WERI-Rb-1 (cell line): Measurements from ENCODE around the gene TENM4.

Experiments
- DNase-seq: peaks from one replicate; pipeline ENCODE4 v3.0.0-alpha.2; 2020
- H3K27ac ChIP-seq: fragments of 250-450 bp; sonication (Bioruptor Pico); 2 replicates; pipeline ENCODE4 v1.5.1; 2020; ENCODE audit warnings: mild to moderate bottlenecking, moderate library complexity
- H3K27me3 ChIP-seq: fragments of 250-450 bp; sonication (Bioruptor Pico); 2 replicates; pipeline ENCODE4 v1.5.1; 2021; ENCODE audit warnings: mild to moderate bottlenecking, low read depth, moderate library complexity; ENCODE audit not compliant: insufficient read depth, severe bottlenecking
- H3K36me3 ChIP-seq: fragments of 250-450 bp; sonication (Bioruptor Pico); 2 replicates; pipeline ENCODE4 v1.5.1; 2020; ENCODE audit warnings: mild to moderate bottlenecking, moderate library complexity
- H3K4me3 ChIP-seq: 2 replicates; pipeline ENCODE4 v1.5.1; 2011; ENCODE audit warnings: low read depth, mild to moderate bottlenecking, control low read depth, low read length
- H3K9me3 ChIP-seq: fragments of 250-450 bp; sonication (Bioruptor Pico); 2 replicates; pipeline ENCODE4 v1.5.1; 2021; ENCODE audit warnings: mild to moderate bottlenecking, moderate library complexity; ENCODE audit not compliant: severe bottlenecking
- CTCF ChIP-seq: IDR thresholded peaks from 2 replicates; pipeline ENCODE4 v1.5.1; 2011; ENCODE audit warnings: low read depth, mild to moderate bottlenecking, control low read depth, inconsistent platforms, low read length

The TENM4 gene

DNA sequence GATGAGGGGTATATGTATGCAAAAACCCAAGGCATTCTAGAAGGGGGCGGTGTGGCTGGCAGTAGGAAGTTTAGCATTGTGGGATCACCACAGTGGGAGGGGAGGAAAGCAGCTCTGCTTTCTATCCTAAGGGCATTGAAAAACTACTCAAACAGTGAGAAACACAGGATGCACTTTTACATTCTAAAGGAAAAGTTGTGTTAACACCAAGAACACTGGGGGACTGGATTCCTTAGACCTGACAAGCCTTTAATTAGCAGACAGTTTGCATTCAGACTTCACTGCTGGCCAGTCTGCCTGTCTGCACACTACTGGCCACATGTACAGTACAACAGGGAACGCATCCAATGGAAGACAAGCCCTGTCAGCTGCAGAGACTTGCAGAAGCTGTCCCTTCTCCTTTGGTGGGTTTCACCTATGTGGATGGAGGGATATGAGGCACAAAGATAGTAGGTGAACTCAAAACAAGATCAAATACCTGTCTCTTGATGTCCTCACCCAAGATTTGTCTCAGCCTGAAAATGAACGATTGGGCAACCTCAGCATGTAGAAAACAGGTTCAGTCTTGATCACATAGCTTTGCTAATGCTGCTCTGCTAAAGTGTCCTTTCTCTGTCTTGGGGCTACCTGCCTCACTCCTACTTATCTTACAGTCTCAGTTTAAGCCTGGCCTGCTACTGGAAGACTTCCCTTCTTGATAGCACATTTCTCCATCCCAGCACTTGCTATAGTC lies 64.8 kb downstream of the TENM4 start:
- no peak for TF ChIP-seq CTCF
- Histone ChIP-seq H3K27me3 (peaks cover 10% of the 10 kb centered on the region), H3K27ac (no peak overlapping the region), H3K9me3 (peaks cover 2% of the 10 kb centered on the region), H3K4me3 (no peak overlapping the region), H3K36me3 (no peaks in the 10 kb centered on the region)
- DNase-seq = no peak

GRCh38 chr11:79374727-79375126 lies 66.1 kb downstream of the TENM4 start:
- H3K9me3 ChIP-seq = peaks cover 2% of the 10 kb centered on the region
- no peak for DNase-seq
- no peak for TF ChIP-seq CTCF
- peaks cover 10% of the 10 kb centered on the region for H3K27me3 ChIP-seq
- no peaks in the 10 kb centered on the region for H3K36me3 ChIP-seq
- H3K4me3 ChIP-seq = no peak overlapping the region
- no peak overlapping the region for H3K27ac ChIP-seq

DNA sequence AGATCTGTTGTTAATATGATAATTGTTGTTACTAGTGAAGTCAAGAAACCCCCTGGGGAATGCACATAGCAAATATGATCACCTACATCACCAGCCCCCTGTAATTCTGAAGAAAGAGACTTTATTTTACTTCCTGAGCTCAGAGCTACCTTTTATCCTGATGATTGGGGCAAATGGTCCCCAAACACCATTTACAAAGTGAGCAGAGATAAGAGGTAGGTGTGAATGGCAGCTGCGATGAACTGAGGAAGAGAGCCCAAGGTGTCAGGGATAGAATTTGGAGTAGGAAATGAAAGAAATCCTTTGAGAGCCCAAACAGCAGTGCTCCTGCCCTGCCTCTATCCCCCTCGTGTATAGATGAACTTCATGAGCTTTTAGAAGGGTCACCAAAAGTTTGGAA lies 69.1 kb downstream of the TENM4 start:
- no peak overlapping the region for H3K27ac ChIP-seq
- peaks cover 10% of the 10 kb centered on the region for H3K27me3 ChIP-seq
- TF ChIP-seq CTCF = no peak
- no peaks in the 10 kb centered on the region for H3K36me3 ChIP-seq
- H3K9me3 ChIP-seq = no peaks in the 10 kb centered on the region
- no peak overlapping the region for H3K4me3 ChIP-seq
- no peak for DNase-seq

DNA sequence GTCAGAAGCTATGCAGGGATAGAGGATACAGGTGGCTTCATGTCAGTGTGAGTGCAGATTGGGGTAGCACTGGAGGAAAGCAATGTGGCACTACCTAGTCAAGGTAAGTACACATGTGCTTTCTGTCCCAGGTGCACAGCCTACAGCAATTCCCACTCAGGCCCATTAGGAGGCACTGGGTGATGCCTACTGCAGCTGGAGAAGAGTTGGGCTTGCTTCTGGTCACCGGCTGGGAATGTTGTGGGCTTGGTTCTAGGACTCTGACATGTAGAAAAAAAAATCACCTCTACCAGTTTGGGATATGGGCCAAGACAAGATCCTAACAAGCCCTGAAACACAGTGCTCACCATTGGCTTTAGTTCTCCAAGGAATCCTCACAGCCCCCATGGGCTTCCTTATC lies 69.7 kb downstream of the TENM4 start:
- DNase-seq = no peak
- Histone ChIP-seq H3K27me3 (peaks cover 10% of the 10 kb centered on the region), H3K4me3 (no peak overlapping the region), H3K36me3 (no peaks in the 10 kb centered on the region), H3K27ac (no peak overlapping the region), H3K9me3 (no peaks in the 10 kb centered on the region)
- TF ChIP-seq CTCF = peak; percentile 26; the same call in 1 of the 2 replicates

- H3K9me3 ChIP-seq = no peaks in the 10 kb centered on the region
- no peak overlapping the region for H3K4me3 ChIP-seq
- no peak for DNase-seq
- no peak for TF ChIP-seq CTCF
- H3K27ac ChIP-seq = no peak overlapping the region
- no peaks in the 10 kb centered on the region for H3K36me3 ChIP-seq
- peaks cover 3% of the 10 kb centered on the region for H3K27me3 ChIP-seq
Observed at GRCh38 chr11:79369055-79369454, 71.8 kb downstream of the TENM4 start.

DNA sequence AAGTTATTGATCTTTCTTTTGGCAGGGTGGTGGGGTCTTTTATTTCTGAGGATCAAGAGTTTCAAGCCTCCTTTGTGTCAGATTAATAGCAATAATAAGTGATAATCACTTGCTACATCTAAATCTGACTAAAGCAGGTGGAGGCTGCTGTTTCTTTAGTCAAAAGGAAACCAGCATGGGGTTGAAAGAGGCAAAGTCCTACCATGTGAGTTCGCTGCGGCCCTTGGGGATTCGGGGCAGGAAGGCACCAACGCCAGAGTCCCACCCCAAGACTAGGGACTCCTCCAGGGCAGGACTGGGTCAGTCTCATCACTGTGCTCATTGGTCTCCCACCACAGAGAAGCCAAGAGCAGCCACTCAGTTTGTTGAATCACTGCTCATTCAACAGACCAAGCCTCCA lies 73.0 kb downstream of the TENM4 start:
- Histone ChIP-seq H3K36me3 (no peaks in the 10 kb centered on the region), H3K27me3 (peaks cover 2% of the 10 kb centered on the region), H3K27ac (no peak overlapping the region), H3K4me3 (no peak overlapping the region), H3K9me3 (no peaks in the 10 kb centered on the region)
- DNase-seq = no peak
- no peak for TF ChIP-seq CTCF
